Endothelial cell (in vitro differentiated cells): ENCODE data around the gene SLC34A2. TPM values are rescaled to one million over a fixed set of nuclear protein-coding genes. Genes with fewer than 3 reads are reported as not detected.

Experiments
- DNase-seq: peaks from one replicate; pipeline ENCODE4 v3.0.0; 2021; ENCODE audit warnings: low spot score
- H3K27ac Mint-ChIP-seq: one replicate; pipeline ENCODE4 v1.8.0; 2021; ENCODE audit warnings: mixed read lengths, inconsistent platforms; ENCODE audit not compliant: unreplicated experiment
- H3K27me3 Mint-ChIP-seq: one replicate; pipeline ENCODE4 v1.8.0; 2021; ENCODE audit warnings: mild to moderate bottlenecking, moderate library complexity, mixed read lengths, inconsistent platforms; ENCODE audit not compliant: unreplicated experiment
- H3K36me3 Mint-ChIP-seq: one replicate; pipeline ENCODE4 v1.8.0; 2021; ENCODE audit warnings: mild to moderate bottlenecking, low read depth, mixed read lengths, inconsistent platforms; ENCODE audit not compliant: unreplicated experiment
- H3K4me1 Mint-ChIP-seq: one replicate; pipeline ENCODE4 v1.8.0; 2021; ENCODE audit warnings: mild to moderate bottlenecking, mixed read lengths, inconsistent platforms; ENCODE audit not compliant: unreplicated experiment
- H3K4me3 Mint-ChIP-seq: one replicate; pipeline ENCODE4 v1.8.0; 2021; ENCODE audit warnings: mild to moderate bottlenecking, mixed read lengths, inconsistent platforms; ENCODE audit not compliant: unreplicated experiment
- H3K9me3 Mint-ChIP-seq: one replicate; pipeline ENCODE4 v1.8.0; 2021; ENCODE audit warnings: mixed read lengths, inconsistent platforms; ENCODE audit not compliant: unreplicated experiment
- total RNA-seq: library from RNA; stranded (reverse); fragmentation: NEBNext Ultra II Directional; extraction: Animal tissue kit (Norgen Biotek cat#: 25700); gene quantifications from one replicate; pipeline ENCODE4 v1.2.1, GENCODE V29; 2021; ENCODE audit not compliant: unreplicated experiment
- TF ChIP-seq, protein P1 (sequence below): fragments of 200-600 bp; sonication (generic); IDR thresholded peaks from one replicate; pipeline ENCODE4 v1.5.0; 2021; ENCODE audit warnings: antibody characterized with exemption; ENCODE audit not compliant: unreplicated experiment

The SLC34A2 gene
- total RNA-seq, 1 donor from 2014 or later: 0.41 TPM

DNA sequence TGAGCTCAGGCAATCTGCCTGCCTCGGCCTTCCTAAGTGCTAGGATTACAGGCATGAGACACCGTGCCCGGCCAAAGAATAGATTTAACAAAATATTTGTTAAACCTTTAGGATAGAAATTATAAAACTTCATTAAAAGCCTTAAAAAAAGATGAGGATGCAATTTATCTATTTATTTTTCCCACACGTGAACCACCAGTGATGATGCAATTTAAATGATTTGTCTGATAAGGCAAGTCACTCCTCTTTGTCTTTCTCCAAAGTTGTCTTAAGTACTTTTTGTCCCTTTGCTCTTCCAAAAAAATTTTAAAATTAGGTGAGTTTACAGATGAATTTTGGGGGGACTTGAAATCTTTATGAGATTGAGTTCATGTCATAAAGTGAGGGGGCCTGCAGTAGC lies 58.2 kb downstream of the SLC34A2 start:
- H3K27ac Mint-ChIP-seq: no peak overlapping the region
- no peak overlapping the region for H3K4me3 Mint-ChIP-seq
- H3K4me1 Mint-ChIP-seq: peaks cover 2% of the 10 kb centered on the region
- no peaks in the 10 kb centered on the region for H3K36me3 Mint-ChIP-seq
- no peaks in the 10 kb centered on the region for H3K9me3 Mint-ChIP-seq
- peaks cover 3% of the 10 kb centered on the region for H3K27me3 Mint-ChIP-seq
- no peak for DNase-seq
- TF ChIP-seq, protein P1, sequence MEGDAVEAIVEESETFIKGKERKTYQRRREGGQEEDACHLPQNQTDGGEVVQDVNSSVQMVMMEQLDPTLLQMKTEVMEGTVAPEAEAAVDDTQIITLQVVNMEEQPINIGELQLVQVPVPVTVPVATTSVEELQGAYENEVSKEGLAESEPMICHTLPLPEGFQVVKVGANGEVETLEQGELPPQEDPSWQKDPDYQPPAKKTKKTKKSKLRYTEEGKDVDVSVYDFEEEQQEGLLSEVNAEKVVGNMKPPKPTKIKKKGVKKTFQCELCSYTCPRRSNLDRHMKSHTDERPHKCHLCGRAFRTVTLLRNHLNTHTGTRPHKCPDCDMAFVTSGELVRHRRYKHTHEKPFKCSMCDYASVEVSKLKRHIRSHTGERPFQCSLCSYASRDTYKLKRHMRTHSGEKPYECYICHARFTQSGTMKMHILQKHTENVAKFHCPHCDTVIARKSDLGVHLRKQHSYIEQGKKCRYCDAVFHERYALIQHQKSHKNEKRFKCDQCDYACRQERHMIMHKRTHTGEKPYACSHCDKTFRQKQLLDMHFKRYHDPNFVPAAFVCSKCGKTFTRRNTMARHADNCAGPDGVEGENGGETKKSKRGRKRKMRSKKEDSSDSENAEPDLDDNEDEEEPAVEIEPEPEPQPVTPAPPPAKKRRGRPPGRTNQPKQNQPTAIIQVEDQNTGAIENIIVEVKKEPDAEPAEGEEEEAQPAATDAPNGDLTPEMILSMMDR: no peak

DNA sequence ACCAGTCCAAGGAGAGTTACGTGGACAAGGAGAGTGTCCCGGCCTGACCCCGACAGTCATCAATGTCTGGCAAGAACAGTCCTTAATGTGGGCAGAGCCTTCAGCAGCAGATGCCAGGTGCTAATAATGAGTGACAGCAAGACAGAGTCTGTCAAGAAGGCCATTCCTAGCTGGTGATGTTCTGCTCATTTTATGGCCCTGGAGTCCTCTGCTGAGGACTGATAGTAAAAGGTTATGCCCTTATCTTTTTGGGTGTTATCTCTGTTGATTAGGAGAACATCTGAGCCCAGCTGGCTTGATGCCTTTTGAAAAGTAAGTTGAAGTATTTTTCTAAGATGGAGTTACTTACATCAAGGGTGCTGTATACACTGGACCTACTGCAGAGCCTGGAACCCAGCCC lies 67.3 kb downstream of the SLC34A2 start:
- no peak for DNase-seq
- Mint-ChIP-seq H3K27me3 (peaks cover 3% of the 10 kb centered on the region), H3K9me3 (no peaks in the 10 kb centered on the region), H3K36me3 (peaks cover 4% of the 10 kb centered on the region), H3K4me1 (peaks cover 4% of the 10 kb centered on the region), H3K4me3 (no peak overlapping the region), H3K27ac (no peak overlapping the region)
- TF ChIP-seq, protein P1: no peak

DNA sequence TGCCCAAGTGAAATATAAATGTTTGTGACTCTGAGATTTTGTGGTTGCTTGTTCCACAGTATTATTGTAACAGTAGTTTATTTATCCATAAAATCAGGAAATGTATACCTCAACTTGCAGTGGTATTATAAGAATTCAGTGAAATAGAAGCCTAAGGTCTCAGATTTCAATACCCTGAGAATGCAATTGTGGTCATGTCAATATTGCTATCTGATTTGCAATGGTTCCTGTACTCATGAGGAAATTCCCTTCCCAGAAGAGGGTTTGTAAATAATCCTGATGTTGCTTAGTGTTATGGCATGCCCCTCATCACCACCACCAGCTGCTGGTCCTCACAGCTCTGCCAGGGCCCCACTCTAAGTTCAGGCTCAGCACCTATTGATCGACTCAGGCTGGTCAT lies 67.8 kb downstream of the SLC34A2 start:
- Mint-ChIP-seq H3K9me3 (no peaks in the 10 kb centered on the region), H3K27ac (no peak overlapping the region), H3K27me3 (peaks cover 7% of the 10 kb centered on the region), H3K4me3 (no peak overlapping the region), H3K4me1 (peaks cover 6% of the 10 kb centered on the region), H3K36me3 (peaks cover 4% of the 10 kb centered on the region)
- TF ChIP-seq, protein P1: no peak
- no peak for DNase-seq

DNA sequence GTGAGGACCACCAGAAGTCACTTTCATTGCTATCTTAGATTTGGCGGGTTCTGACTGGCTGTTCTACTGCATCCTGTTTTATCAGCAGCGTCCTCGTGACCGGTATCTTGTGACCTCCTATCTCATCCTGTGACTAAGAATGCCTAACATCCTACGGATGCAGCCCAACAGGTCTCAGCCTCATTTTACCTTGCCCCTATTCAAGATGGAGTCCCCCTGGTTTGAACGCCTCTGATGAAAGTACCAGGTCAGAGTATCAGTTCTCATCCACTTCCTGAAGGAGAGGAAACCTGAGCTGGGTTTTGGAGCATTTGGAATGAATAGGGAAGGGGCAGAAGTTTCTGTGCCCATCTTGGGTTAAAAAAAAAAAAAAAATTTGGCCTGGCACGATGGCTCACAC lies 70.2 kb downstream of the SLC34A2 start:
- Mint-ChIP-seq H3K4me3 (no peak overlapping the region), H3K27ac (no peak overlapping the region), H3K27me3 (peaks cover 7% of the 10 kb centered on the region), H3K36me3 (peaks cover 4% of the 10 kb centered on the region), H3K4me1 (peaks cover 7% of the 10 kb centered on the region), H3K9me3 (no peaks in the 10 kb centered on the region)
- no peak for DNase-seq
- TF ChIP-seq, protein P1: no peak

DNA sequence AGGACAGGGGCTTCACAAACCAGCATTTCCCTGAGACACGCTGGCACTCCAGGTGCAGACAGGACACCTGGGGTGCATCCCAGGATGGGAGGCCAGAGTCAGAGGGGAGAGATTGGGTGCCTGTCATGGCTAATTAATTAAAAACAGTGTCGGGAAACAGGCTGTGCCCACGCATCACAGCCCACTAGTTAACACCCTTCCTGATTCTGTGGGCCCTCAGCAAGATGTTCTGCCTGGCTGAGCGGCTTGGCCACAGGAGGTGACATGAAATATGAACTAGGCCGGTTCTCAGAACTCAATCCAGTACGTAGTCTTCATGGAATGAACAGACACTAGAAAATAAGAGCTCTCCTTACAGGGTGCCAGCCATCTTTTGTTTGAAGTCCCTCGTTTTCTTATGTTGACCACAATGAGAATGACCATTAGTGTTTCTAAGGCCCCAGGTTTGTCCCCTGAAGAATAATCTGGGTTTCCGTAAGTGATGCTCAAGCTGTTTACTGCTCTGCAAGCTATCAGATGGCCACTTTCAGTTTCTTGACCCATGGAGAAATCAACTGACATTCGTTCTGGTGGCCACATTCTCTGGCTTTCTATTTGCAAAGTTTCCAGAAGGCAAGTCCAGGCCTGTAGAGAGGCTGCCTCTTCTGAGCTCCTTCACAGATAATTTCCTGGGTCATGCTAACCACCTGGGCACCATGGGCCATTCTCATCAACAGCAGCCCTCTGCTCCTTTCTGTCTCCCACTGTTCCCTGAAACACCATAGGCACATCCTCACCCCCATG lies 72.3 kb downstream of the SLC34A2 start:
- Mint-ChIP-seq H3K27ac (no peak overlapping the region), H3K4me1 (peaks cover 14% of the 10 kb centered on the region), H3K27me3 (peaks cover 6% of the 10 kb centered on the region), H3K4me3 (no peak overlapping the region), H3K36me3 (no peaks in the 10 kb centered on the region), H3K9me3 (no peaks in the 10 kb centered on the region)
- no peak for DNase-seq
- TF ChIP-seq, protein P1: no peak

Other genes with a start within 250 kb of the SLC34A2 start
- 91.8 TPM for gene SEL1L3, start 207.1 kb downstream of the SLC34A2 start, total RNA-seq